Lower leg skin (tissue), 3 donors: ENCODE data around the gene SPON1.

Experiments
- POLR2A ChIP-seq, 2 donors: fragments of 450-650 bp; IDR thresholded peaks; one replicate each; pipeline ENCODE4 v1.6.1; 2016 to 2017; ENCODE audit warnings: antibody characterized with exemption in 2 of 2, mild to moderate bottlenecking in 1 of 2, moderate library complexity in 1 of 2
- TF ChIP-seq, protein P1 (sequence below), 3 donors: fragments of 450-650 bp; IDR thresholded peaks; one replicate each; pipeline ENCODE4 v1.5.1; 2016; ENCODE audit warnings: antibody characterized with exemption in 3 of 3, mild to moderate bottlenecking in 3 of 3, moderate library complexity in 2 of 3

DNA sequence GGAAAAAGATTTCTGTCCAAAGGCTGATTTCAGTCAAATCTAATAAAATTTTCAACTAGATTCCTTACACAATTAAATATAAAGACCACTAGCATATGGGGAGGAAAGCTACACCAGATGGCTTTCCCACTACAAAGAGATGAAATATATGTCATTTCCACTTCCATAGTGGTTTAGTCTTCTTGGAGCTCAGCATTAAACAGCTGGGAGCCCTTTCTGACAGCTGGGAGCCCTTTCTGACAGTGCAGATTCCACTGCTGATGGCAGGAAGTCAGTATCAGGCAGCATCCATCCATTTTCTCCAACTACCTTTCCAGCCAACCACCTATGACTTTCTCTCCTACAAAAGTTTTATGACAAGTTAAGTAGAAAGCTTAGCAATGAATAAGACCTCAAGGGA, 218.6 kb downstream of the SPON1 start:
- TF ChIP-seq, protein P1, sequence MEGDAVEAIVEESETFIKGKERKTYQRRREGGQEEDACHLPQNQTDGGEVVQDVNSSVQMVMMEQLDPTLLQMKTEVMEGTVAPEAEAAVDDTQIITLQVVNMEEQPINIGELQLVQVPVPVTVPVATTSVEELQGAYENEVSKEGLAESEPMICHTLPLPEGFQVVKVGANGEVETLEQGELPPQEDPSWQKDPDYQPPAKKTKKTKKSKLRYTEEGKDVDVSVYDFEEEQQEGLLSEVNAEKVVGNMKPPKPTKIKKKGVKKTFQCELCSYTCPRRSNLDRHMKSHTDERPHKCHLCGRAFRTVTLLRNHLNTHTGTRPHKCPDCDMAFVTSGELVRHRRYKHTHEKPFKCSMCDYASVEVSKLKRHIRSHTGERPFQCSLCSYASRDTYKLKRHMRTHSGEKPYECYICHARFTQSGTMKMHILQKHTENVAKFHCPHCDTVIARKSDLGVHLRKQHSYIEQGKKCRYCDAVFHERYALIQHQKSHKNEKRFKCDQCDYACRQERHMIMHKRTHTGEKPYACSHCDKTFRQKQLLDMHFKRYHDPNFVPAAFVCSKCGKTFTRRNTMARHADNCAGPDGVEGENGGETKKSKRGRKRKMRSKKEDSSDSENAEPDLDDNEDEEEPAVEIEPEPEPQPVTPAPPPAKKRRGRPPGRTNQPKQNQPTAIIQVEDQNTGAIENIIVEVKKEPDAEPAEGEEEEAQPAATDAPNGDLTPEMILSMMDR (IDR thresholded peaks at IDR 0.05) = no peak
- TF ChIP-seq POLR2A (IDR thresholded peaks at IDR 0.05) = no peak
